Glomerular visceral epithelial cell (primary cell): ENCODE measurements around the gene FNDC1.
A peak's percentile ranks its signal among the peaks of the same experiment; 100 is the strongest.

Experiments
- DNase-seq: peaks from one replicate; pipeline ENCODE4 v3.0.0-alpha.2; 2016; ENCODE audit errors: extremely low spot score

Gene FNDC1

DNA sequence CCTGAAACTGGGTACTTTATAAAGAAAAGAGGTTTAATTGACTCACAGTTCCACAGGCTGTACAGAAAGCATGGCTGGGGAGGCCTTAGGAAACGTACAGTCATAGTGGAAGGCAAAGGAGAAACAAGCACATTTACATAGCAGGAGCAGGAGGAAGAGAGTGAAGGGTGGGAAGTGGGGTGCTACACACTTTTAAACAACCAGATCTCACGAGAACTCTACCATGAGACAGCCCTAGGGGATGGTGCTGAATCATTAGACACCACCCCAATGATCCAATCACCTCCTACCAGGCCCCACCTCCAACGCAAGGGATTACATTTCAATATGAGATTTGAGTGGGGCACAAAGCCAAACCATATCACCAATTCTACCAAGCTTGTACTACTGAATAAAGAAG, 7.4 kb upstream of the FNDC1 start:
- no peak for DNase-seq

DNA sequence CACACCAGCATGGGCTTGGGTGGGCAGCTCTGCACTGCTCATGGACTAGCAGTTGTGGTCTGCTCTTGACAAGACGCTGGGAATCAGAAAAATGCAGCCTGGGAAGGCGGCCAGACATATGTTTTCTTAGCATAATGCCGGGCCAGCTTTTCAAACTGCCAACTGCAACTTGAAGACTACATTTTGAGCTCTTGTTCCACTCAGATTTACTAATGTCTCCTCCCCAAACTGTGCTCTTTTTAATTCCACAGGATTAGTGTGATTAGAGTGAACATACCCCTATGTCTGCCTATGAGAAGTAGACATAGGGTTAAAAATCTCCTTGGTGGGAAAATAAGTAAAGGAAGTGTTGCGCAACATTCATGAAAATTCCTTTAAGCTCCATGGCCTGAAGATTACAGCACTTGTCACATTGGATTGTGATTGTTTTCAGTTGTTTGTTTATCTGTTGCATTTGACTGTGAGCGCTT, 5.3 kb upstream of the FNDC1 start:
- DNase-seq: no peak

DNA sequence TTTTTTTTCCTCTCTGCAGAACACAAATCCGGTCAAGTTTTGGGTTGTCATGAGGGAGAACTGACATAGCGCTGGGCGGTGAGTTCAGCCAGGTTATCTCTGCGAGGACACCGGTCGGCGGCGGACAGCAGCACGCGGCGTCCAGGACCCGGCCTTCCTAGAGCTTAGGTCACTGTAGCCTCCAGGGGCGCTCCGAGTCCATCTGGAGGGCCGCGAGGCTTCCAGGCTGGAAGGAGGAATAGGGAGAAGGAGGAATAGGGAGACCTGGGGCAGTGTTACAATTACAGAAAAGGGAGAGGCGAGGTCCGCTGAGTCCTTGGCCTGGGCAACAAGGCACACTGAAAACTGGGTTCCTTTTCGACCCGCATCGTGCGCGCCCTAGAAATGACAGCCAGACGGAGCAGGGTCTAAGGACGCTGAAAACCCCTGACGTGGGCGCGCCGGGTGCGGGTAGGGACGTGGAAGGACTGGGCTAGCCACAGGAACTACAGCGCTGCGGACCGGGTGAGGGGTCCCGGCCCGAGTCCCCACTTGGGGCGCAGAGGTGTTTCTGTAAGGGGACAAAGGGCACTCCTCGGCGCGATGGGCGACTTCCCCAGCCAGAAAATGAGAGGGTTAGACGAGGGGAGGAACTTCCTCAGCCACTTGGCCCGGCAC, 536 bp upstream of the FNDC1 start:
- DNase-seq: peak; percentile 25

DNA sequence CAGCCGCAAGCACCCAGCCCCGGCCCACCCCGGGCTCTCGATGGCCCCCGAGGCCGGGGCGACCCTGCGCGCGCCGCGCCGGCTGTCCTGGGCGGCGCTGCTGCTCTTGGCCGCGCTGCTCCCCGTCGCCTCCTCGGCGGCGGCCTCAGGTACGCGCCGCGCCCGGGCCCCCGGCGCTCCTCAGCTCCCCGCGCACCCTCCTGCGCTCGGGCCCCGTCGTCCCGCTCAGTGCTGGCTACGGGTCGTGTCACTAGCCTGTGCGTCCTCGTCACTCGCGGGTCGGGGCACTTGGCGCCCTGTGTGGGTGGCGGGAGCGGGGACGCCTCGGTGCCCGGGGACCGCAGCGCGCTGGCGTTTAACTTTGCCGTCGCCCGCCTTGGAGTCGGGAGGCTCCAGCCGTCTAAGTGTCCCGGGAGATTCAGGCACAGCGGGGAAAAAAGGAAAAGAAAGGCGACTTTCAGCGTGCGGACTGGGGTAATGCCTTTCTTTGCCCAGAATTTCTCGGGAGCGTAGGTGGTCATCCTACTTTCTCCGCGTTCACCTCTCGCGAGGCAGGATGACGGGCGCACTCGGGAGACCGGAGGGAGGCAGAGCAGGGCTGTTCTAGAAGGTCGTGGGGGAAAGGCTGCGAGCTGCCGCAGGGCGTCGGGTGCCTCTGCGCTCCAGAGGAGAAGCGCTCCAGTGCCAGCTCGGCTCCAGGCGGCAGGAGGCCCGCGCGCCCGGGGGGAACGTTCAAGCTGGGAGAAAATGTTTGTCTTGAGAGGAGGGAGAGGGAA, 545 bp downstream of the FNDC1 start:
- no peak for DNase-seq

DNA sequence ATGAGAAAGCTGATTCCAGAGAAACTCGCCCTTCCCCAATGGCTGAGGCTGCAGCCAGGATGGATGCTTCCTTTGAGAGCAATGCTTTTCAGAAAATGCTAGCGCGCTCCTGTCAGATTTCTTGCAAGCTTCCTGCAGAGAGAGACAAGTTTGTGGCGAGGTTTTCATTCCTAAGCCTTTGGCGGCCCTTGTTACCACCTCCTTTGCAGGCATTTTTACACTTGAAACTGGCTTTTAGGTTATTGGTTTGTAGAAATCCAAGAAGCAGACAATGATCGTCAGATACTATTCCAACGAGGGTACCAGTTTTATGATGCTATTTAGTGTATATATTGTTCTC, 1.1 kb downstream of the FNDC1 start:
- no peak for DNase-seq

DNA sequence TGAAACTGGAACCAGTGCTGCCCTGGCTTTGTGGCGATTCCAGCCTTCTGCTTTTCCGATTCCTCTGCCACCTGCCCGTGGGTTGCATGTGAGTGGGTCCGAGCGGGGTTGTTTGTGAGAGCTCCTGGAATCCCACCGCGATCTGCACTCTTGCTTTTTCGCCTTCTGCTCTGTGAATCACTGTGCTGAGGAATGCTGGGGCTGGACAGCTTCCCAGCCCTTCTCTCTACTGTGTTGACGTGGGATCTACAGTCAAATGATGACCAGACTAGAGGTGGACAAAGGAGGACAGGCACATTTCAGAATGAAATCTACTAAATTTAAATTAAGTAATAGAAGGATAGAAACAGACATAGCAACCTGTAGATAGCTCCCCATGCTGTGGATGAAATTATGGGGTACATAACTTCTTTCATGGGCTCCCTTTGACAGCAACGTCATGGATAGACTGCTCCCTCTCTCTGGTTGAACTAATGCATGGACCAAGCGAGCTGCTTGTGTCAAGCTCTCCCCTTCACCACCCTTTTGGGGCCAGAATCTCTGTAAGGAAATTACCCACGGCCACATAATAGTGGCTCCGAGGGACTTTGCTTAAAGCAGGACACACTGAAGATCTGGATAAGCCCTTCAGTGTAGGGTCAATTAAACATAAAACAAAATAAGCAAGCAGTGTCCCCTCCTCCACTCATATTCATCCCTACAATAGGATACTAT, 2.0 kb downstream of the FNDC1 start:
- DNase-seq: no peak

DNA sequence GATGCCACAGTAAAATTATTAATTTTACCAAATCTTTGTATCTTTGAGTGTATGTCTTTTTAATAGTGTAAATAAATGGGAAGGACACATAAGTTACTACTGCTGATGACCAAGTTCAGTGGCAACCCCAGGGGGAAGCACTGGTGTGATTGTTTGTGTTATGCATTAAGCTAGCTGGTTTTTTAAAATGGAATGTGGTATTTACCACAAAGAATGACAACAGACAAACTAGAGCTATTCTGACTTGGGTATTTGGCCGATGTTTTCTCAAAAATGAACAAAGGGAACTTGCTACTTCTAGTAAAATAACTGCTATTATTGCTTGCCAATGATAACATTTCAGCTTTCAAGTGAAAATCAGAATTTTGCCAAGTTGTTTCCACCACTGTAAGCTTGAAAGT, 2.9 kb downstream of the FNDC1 start:
- DNase-seq: no peak

DNA sequence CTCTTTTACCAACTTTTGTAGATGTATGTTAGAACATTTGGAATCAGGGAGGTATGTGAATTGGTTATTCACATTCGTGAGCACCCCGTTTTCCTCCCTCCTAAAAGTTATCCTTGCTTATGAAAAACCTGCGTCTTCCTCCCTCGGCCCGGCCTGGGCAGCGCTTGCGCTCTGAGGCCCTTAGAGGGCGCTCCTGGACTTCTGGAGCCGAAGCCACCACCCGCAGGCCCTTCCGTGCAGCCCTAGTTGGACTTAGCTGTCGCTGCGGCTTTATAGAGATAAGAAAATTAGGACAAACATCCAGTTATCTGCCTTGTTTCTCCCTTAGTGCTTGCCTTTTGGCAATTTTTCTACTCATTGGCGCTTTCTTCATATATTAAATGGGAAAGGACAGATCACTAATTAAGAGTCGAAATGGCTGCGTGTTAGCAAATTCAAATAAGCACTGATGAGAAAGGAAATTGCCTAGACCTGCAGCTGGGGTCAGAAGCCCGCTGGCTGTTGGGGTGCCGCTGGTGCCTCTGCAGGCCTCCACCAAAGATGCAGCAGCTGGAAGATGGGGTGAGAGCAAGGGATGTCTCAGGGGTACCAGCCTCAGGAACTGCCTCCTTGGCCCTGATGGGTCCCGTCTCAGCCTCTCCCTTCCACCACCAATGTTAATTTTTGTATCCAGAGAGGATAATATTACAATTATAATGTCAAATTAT, 5.2 kb downstream of the FNDC1 start:
- DNase-seq: peak; percentile 66

DNA sequence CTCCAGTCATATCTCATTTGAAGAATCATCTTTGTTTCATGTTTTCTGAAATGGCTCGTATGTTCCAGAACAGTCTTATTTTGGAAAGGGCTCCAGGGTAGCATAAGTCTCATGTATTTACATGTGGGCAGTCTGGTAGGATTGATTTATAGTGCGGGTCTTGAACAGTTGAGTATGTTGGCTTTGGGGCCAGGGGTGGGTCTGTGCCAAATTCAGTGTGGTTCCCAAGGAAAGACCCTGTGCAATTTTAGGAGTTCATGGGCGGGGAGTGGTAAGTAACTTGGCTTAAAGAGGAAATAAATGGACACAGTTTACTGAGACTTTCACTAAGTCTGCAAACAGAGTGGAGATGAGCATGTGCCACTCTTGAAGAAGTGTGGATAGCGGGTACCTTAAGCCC, 7.7 kb downstream of the FNDC1 start:
- no peak for DNase-seq

DNA sequence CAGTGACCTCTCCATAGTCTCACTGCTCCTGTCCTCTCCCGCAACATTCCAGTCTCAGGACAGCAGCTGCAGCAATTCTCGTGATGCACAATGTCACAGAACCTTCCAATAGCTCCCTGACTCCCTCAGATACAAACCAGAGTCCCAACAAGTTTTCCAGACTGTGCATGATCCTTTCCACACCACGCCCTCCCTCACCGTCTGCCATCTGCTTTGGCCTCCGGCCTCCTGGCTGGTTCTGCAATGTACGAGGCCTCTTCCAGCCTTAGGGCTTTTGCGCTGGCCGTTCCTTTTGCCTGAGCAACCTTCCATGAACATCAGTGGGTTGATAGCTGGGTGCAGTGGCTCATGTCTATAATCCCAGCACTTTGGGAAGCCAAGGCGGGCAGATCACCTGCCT, 9.6 kb downstream of the FNDC1 start:
- no peak for DNase-seq

DNA sequence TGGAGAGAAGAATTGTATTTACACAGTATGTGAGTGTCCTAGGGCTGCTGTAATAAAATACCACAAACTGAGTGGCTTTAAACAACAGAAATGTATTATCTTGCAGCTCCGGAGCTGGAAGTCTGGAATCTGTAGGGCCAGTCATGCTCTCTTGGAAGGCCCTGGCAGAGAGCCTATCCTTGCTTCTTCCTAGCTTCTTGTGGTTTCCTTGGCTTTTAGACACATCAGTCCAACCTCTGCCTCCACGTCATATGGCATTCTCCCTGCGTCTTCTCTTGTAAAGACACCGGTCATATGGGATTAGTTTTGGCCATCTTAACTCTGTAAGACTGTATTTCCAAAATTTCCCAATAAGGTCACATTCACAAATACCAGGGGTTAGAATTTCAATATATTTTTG, 10.8 kb downstream of the FNDC1 start:
- DNase-seq: no peak

DNA sequence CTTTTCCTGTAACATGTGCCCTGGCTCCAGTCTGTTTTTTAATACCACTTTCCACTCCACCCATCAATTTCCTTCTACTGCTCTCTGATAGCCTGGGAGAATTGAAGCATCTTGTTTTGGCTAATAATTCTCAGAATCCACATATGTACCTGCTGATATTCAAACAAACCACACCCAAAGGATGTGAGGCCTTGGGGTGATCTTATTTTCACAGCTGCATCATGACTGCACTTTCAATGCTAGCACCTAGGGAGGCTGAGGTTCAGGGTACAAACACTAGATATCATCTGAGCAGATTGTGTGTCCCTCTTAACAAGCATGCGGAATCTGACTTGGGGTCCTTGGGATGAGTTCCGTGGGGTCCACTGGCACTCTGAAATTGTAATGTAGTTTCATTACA, 12.7 kb downstream of the FNDC1 start:
- DNase-seq: no peak

DNA sequence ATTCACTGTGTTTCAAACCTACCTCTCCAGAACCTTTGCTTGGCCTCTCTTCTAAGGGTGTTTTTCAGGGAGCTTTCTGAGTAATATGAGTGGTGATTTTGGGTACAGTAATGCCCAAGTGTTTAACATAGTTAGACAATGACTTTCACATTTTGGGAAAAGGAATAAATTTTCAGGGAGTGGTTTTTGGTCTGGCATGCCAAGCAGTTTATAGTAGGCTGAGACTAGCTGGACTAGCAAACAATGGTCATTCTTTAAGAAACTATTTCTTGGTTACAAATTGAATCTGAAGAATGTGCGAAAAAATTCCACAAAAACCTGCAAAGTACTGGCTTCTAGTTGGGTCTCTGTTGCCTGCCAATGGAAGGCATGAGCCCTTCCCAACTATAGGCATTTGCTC, 15.4 kb downstream of the FNDC1 start:
- no peak for DNase-seq

DNA sequence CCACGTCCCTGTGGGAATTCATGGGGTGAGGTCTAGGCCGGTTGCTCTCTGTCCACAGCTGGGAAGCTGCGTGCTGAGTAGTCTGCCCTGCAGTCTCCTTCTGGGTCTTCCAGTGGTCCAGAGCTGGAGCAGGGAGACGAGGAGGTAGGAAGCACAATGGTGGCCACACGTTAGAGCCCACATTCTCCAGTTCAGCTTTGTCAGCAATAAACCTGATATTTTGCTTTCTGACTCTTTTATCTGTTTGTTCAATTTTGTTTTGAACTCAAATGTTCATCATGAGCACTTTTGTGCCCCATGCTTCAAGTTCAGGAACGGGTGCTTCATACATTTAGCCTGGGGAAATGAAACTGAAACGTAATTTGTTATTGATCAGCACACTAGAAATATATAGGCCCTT, 21.3 kb downstream of the FNDC1 start:
- no peak for DNase-seq

DNA sequence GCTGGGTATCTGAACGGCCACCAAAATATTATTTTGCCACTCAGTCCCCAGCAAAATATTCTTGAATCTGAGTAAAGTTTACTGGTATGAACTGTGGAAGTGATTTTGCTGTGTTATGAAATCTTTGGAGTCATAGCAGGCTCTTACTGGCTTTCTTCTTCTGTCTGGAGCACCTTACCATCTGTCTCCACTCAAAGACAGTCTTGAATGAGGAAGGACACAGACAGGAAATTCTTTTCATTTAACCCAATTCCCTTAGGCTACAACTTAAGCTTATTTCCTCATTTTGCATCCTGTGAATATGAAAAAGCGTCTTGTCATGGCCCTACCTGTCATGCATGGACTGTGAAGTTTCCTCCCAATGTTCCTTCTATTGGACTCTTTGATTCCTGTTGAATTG, 24.7 kb downstream of the FNDC1 start:
- DNase-seq: no peak

DNA sequence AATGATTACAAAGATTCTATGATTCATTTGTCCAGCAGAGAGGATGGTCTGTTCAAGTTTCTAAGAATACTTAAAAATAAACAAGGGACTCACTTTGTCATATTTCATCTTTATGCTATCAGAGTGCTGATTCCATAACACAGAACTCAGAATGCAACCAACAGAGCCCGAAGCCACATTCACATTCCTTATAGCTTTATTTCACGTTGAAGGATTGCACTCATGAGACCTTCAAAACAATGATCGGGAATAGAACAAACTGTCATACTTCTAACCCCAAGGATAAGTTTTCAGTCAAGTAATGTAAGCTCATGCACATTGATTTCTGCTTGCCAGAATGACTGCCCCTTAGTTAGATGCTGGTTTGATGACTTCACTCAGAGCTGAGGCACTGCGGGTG, 25.2 kb downstream of the FNDC1 start:
- DNase-seq: no peak

DNA sequence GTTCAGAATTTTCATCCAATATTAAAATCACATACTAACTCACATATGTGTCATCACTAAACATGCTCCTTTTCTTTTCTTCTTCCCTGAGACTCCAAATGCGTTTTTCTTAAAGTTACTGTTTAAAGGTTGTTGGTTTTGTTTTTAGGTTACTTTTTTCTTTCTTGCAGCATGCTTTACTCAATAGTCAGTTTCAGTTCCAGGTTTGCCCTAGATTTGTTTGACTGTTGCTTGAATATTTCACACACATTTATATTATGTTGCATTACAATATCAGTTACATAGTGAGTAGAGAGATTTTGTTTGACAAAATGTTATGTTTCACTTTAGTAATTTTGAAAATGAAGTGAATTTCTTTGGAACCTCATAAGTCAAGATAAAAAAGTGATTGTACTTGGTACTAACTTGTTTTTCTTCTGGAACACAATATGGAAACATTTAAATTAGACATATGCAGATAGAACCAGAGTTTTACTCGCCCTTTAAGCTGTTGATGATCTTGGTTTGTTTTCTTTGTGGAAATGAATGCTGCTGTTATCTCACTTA, 27.3 kb downstream of the FNDC1 start:
- DNase-seq: no peak

DNA sequence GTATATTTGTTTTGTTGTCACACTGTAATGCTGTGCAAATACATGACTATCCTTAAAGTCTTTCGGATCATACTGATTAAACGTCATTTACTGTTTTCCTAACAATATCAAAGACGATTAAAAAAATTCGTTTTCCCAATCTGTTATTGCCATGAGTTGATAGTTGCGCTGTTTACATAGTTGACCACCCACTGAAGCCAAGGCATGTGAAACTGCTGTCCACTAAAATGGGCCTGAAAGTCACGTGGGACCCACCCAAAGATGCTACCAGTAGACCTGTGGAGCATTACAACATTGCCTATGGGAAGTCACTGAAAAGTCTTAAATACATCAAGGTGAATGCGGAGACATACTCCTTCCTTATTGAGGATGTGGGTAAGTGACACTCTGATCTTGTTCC, 28.1 kb downstream of the FNDC1 start:
- no peak for DNase-seq

DNA sequence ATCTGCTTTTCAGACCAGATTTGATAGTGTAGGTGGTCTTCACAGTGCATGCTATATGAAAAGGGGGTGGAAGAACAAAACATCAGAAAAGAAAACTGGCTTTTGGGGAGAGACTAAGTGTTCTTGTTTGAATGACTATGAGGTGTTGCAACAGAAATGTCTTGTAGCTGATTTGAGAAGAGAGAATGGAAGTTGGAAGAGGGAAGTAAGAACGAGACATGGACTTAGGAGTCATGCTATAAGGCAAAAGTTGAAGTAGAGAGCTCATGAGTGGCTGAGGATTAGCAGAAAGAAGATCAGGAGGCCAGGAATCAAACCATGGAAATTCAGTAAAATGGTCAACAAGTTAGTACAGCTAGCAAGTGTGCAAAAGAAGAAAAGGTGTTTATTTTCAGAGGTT, 32.1 kb downstream of the FNDC1 start:
- no peak for DNase-seq

DNA sequence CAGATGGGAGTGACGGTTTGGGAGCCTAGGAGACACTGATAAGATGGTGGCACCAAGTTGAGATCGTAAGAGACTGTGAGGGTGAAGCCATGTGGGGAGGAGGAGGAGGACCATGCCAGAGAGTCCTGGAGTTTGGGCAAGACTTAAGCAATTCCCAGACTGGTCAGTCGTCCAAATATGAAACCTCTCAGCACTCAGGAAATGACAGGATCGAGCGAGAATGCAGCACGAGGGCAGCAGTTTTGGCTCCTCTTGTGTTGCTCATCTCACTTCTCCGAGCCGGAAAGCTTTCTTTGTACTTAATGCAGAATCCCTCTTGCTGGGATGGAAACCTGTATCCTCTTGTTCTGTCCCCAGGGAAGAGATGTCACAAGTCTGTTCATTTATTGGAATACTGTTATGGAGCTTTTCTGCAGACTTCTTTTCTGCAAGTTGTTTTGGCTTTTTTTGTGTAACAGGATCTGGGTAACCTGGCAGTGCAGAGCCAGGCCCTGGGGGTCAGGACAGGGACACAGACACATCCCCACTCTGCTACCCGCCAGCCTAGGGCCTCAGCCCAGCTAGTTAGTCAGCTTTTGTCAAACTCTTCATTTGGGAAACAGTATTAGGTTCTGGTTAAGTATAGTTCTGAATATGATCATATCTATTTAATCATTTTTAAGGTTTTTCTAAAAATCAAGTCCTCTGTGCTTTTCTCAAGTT, 34.3 kb downstream of the FNDC1 start:
- peak; percentile 9 for DNase-seq

DNA sequence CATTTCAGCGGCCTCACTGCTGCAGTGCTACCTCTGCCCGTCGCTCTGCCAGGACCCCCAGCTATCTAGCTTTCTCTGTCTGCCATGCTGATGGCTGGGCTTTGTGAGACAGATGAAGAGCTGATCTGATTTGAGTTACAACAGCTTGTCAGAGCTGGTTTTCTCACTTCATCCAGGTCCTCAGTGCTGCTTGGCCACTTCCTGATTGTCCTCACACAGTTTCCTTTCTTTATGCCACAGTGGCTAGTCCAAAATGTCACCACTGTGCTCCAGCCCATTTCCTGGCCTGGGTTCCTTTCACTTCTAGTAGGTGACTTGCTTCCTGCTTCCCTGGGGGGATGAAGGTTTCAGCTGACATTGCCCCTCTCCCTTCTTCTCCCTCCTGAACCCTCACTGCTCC, 35.4 kb downstream of the FNDC1 start:
- no peak for DNase-seq

DNA sequence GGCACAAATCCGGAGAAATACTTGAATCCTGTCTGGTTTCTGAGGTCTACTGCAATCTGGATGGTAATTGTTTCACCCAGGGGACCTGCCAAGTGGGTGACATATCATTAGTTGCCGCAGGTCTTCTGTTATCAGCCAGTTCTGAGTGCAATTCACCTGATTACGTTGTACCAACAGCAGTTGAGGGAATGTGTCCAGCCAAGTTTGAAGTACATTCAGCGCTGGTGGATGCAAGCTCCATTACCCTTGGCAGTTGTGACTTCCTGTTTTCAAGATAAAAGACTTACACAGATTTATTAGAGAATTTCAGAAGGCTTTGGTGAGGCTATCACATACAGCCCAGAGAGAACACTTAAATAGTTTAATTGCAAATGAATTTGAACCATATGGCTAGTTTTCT, 42.8 kb downstream of the FNDC1 start:
- DNase-seq: no peak
